ENCODE measurements around the gene MICAL1.

DNA sequence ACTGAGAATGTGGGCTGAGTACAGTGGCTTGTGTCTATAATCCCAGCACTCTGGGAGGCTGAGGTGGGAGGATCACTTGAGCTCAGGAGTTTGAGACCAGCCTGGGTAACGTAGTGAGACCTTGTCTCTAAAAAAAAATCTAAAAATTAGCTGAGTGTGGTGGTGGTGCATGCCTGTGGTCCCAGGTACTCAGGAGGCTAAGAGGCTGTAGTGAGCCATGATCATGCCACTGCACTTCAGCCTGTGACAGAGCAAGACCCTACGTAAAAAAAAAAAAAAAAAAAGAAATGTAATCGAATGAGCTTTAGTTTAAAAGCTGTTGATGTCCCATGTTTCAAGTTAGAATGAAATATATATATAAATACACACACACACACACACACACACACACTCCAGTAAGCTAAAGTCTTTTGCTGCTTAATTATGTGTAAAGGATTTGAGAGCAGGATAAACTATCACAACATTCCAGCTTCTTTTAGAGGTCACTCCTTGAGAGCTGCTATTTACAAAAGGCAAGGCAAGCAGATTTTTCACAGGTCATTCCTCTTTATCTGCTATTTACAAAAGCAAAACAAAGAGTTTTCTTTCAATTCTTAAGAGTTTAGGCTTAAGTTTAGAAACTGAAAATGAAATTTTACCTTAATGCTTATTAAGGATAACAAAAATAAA, 4.7 kb upstream of the MICAL1 start:
- TF ChIP-seq EP300 (IDR thresholded peaks at IDR 0.05; ENCODE audit: borderline replicate concordance) (no peak), CEBPB (IDR thresholded peaks at IDR 0.05) (no peak), RAD21 (IDR thresholded peaks at IDR 0.05; ENCODE audit: low read depth) (no peak), ZBTB7A (IDR thresholded peaks at IDR 0.05; ENCODE audit: low read depth) (no peak), TAF1 (IDR thresholded peaks at IDR 0.05; ENCODE audit: low read depth) (no peak), NFIC (IDR thresholded peaks at IDR 0.05) (no peak)
- TF ChIP-seq, protein P1, sequence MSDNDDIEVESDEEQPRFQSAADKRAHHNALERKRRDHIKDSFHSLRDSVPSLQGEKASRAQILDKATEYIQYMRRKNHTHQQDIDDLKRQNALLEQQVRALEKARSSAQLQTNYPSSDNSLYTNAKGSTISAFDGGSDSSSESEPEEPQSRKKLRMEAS (IDR thresholded peaks at IDR 0.05), result no peak
- TF ChIP-seq, protein P2, sequence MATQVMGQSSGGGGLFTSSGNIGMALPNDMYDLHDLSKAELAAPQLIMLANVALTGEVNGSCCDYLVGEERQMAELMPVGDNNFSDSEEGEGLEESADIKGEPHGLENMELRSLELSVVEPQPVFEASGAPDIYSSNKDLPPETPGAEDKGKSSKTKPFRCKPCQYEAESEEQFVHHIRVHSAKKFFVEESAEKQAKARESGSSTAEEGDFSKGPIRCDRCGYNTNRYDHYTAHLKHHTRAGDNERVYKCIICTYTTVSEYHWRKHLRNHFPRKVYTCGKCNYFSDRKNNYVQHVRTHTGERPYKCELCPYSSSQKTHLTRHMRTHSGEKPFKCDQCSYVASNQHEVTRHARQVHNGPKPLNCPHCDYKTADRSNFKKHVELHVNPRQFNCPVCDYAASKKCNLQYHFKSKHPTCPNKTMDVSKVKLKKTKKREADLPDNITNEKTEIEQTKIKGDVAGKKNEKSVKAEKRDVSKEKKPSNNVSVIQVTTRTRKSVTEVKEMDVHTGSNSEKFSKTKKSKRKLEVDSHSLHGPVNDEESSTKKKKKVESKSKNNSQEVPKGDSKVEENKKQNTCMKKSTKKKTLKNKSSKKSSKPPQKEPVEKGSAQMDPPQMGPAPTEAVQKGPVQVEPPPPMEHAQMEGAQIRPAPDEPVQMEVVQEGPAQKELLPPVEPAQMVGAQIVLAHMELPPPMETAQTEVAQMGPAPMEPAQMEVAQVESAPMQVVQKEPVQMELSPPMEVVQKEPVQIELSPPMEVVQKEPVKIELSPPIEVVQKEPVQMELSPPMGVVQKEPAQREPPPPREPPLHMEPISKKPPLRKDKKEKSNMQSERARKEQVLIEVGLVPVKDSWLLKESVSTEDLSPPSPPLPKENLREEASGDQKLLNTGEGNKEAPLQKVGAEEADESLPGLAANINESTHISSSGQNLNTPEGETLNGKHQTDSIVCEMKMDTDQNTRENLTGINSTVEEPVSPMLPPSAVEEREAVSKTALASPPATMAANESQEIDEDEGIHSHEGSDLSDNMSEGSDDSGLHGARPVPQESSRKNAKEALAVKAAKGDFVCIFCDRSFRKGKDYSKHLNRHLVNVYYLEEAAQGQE (IDR thresholded peaks at IDR 0.05; ENCODE audit: low read depth), result no peak

All from Ishikawa (cell line).